Panc1 (cell line): ENCODE data around the gene STIP1. TPM values are rescaled to one million over a fixed set of nuclear protein-coding genes. Genes with fewer than 3 reads are reported as not detected.

ENCODE experiments used
- ATAC-seq: fragments of 200-7000 bp; cut with Tn5 transposase; 2 replicates; pipeline ENCODE4 v1.9.1; 2020; ENCODE audit warnings: mild to moderate bottlenecking, moderate library complexity
- BruUV-seq: library from RNA; stranded (reverse); fragments of 400-500 nt; replicated peaks from 2 replicates; lab custom pipeline; 2021; lab: Mats Ljungman, UMichigan
- CTCF ChIA-PET: fragments of 300-600 bp; sonication (Branson Sonifier 250); formaldehyde crosslinking; loops from one replicate; lab custom pipeline; 2022; ENCODE audit warnings: antibody characterized with exemption; lab: Charles Lee
- POLR2A ChIA-PET: fragments of 300-600 bp; sonication (Branson Sonifier 250); formaldehyde crosslinking; loops from one replicate; lab custom pipeline; 2022; ENCODE audit warnings: antibody characterized with exemption; lab: Charles Lee
- DNase-seq: peaks from one replicate; pipeline ENCODE4 v3.0.0-alpha.2; 2010; ENCODE audit warnings: low read depth, low spot score
- H3K27ac ChIP-seq: 2 replicates; pipeline ENCODE4 v1.5.1; 2011; ENCODE audit warnings: mild to moderate bottlenecking, low read length, inconsistent platforms
- H3K27me3 ChIP-seq: fragments of 200-500 bp; sonication (Bioruptor generic); 2 replicates; pipeline ENCODE4 v1.6.0; 2014; ENCODE audit warnings: low read length, inconsistent platforms; ENCODE audit not compliant: control insufficient read depth, insufficient read depth
- H3K36me3 ChIP-seq: fragments of 200-500 bp; sonication (Bioruptor generic); 2 replicates; pipeline ENCODE4 v1.5.1; 2014; ENCODE audit warnings: inconsistent platforms, mild to moderate bottlenecking, low read length, moderate library complexity; ENCODE audit not compliant: control insufficient read depth, insufficient read depth
- H3K4me1 ChIP-seq: 2 replicates; pipeline ENCODE4 v1.5.1; 2011; ENCODE audit warnings: inconsistent platforms, mild to moderate bottlenecking, low read length, moderate library complexity; ENCODE audit not compliant: control insufficient read depth, insufficient read depth
- H3K4me3 ChIP-seq, 2 experiments: 2 replicates each; pipeline ENCODE4 v1.5.1; 2011 to 2012; ENCODE audit warnings: low read depth in 2 of 2, low read length in 2 of 2, mild to moderate bottlenecking in 2 of 2, inconsistent platforms in 1 of 2, moderate library complexity in 1 of 2
- H3K9me3 ChIP-seq: fragments of 200-500 bp; sonication (Bioruptor generic); 2 replicates; pipeline ENCODE4 v1.5.1; 2014; ENCODE audit warnings: low read depth, mild to moderate bottlenecking, inconsistent platforms, low read length, moderate library complexity; ENCODE audit not compliant: control insufficient read depth, insufficient read depth
- POLR2AphosphoS5 ChIP-seq: IDR thresholded peaks from 2 replicates; pipeline ENCODE4 v1.6.1; 2012; ENCODE audit warnings: mild to moderate bottlenecking, low read depth, low read length, moderate library complexity
- SIN3A ChIP-seq: IDR thresholded peaks from 2 replicates; pipeline ENCODE4 v1.6.1; 2012; ENCODE audit warnings: low read depth, mild to moderate bottlenecking, low read length, moderate library complexity, borderline replicate concordance; ENCODE audit not compliant: insufficient read depth
- TCF7L2 ChIP-seq: IDR thresholded peaks from 2 replicates; pipeline ENCODE4 v1.6.1; 2011; ENCODE audit warnings: mild to moderate bottlenecking, low read depth, low read length, inconsistent platforms
- in situ Hi-C: cut with HindIII; loops from 2 replicates; pipeline ENCODE4 v1.10.0; 2016; ENCODE audit warnings: low sequenced_read_pairs, low pct_unique_long_range_greater_than_20kb
- intact Hi-C: fragments of 100-400 bp; cut with micrococcal nuclease; formaldehyde crosslinking; loops from one replicate; pipeline ENCODE4 v1.10.0; 2022; ENCODE audit not compliant: unreplicated experiment
- total RNA-seq: library from RNA; stranded (reverse); gene quantifications from one replicate; pipeline ENCODE4 v1.2.1, GENCODE V29; 2021; ENCODE audit not compliant: unreplicated experiment
- TF ChIP-seq, protein P1 (sequence below), 2 experiments: IDR thresholded peaks; 2 replicates each; pipeline ENCODE4 v1.6.1; 2011 to 2012; ENCODE audit warnings: low read depth in 2 of 2, control low read depth in 1 of 2, low read length in 1 of 2, mild to moderate bottlenecking in 1 of 2, moderate library complexity in 1 of 2; ENCODE audit not compliant: insufficient read depth in 1 of 2
- TF ChIP-seq, protein P2 (sequence below): fragments of 450-650 bp; IDR thresholded peaks from 2 replicates; pipeline ENCODE4 v1.5.1; 2017; ENCODE audit warnings: mild to moderate bottlenecking

Gene STIP1
- total RNA-seq, 1 experiment from 2014 or later: 344 TPM

DNA sequence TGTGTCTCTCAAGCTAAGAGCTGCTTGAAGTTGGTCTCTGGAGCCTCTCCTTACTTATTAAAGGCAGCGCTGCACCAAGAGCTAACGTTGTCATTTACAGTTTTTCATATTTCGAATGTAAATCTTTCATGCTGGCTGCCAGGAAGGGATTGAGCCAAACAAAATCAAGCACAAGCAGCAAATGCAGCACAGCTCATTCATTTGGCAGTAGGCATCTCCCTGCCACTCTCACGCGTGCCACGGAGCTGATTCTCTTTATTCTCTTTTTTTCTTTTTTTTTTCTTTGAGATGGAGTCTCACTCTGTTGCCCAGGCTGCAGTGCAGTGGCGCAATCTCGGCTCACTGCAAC lies 47.0 kb downstream of the STIP1 start:
- in situ Hi-C loops: no loop called here

DNA sequence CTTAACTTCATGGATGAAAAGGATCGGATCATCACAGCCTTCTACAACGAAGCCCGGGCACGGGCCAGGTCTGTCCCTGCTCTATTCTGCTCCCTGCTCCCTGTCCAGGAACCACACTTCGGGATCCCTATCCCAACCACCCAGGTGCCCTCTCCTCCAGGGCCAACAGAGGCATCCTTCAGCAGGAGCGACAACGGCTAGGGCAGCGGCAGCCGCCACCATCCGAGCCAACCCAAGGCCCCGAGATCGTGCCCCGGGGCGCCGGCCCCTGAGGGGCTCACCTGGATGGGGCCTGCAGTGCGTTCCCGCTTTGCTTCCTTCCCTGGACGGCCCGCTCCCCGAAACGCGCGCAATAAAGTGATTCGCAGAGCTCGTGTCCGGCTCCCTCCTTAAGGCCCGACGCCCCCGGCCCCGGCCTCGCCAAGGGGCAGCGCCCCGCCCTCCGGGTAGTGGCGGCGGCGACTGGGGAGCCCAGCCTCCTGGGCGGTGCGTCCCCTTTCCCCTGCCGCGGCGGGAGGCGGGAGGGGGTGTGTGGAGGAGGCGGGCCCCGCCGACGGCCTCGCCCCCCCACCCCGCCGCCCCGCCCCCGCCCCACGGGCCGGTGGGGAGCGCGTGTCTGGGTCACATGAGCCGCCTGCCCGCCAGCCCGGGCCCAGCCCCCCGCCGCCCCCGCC lies 48.1 kb downstream of the STIP1 start, which contains the start of gene VEGFB:
Gene VEGFB (plus strand): TSS at position 672 of the 674 bp plus-strand sequence. CDS start 250 bp downstream, outside the sequence.
- ATAC-seq: peak; percentile 75
- intact Hi-C loops: no loop called here
- TF ChIP-seq SIN3A: peak; percentile 39; the same call in 1 of the 2 replicates
- TF ChIP-seq, protein P1, sequence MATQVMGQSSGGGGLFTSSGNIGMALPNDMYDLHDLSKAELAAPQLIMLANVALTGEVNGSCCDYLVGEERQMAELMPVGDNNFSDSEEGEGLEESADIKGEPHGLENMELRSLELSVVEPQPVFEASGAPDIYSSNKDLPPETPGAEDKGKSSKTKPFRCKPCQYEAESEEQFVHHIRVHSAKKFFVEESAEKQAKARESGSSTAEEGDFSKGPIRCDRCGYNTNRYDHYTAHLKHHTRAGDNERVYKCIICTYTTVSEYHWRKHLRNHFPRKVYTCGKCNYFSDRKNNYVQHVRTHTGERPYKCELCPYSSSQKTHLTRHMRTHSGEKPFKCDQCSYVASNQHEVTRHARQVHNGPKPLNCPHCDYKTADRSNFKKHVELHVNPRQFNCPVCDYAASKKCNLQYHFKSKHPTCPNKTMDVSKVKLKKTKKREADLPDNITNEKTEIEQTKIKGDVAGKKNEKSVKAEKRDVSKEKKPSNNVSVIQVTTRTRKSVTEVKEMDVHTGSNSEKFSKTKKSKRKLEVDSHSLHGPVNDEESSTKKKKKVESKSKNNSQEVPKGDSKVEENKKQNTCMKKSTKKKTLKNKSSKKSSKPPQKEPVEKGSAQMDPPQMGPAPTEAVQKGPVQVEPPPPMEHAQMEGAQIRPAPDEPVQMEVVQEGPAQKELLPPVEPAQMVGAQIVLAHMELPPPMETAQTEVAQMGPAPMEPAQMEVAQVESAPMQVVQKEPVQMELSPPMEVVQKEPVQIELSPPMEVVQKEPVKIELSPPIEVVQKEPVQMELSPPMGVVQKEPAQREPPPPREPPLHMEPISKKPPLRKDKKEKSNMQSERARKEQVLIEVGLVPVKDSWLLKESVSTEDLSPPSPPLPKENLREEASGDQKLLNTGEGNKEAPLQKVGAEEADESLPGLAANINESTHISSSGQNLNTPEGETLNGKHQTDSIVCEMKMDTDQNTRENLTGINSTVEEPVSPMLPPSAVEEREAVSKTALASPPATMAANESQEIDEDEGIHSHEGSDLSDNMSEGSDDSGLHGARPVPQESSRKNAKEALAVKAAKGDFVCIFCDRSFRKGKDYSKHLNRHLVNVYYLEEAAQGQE (IDR thresholded peaks at IDR 0.05; ENCODE audit: insufficient read depth in 1 of 2, low read depth in 2 of 2, low read length in 1 of 2): no peak
- no peak for DNase-seq
- Histone ChIP-seq H3K27me3 (no peaks in the 10 kb centered on the region), H3K9me3 (no peaks in the 10 kb centered on the region), H3K36me3 (no peaks in the 10 kb centered on the region; the same call in 1 of the 2 replicates), H3K27ac (peak within 1 kb of the TSS; percentile 70), H3K4me1 (peaks cover 41% of the 10 kb centered on the region), H3K4me3 (peak within 1 kb of the TSS; percentile 61 to 75)
- ChIA-PET POLR2A (interaction anchor here (0.6 kb wide), 1 partner anchor 84 kb away, joined by 6 read pairs; no protein-coding TSS in a partner anchor), CTCF (no interaction called here)
- in situ Hi-C loops: no loop called here
- no TSS peak for BruUV-seq

More for the DNA sequence above, 47.0 kb downstream of the STIP1 start:
- ATAC-seq (no peak), DNase-seq (no peak)
- H3K36me3 ChIP-seq: no peaks in the 10 kb centered on the region; the same call in 1 of the 2 replicates
- no peaks in the 10 kb centered on the region for H3K27me3 ChIP-seq
- TF ChIP-seq, protein P2, sequence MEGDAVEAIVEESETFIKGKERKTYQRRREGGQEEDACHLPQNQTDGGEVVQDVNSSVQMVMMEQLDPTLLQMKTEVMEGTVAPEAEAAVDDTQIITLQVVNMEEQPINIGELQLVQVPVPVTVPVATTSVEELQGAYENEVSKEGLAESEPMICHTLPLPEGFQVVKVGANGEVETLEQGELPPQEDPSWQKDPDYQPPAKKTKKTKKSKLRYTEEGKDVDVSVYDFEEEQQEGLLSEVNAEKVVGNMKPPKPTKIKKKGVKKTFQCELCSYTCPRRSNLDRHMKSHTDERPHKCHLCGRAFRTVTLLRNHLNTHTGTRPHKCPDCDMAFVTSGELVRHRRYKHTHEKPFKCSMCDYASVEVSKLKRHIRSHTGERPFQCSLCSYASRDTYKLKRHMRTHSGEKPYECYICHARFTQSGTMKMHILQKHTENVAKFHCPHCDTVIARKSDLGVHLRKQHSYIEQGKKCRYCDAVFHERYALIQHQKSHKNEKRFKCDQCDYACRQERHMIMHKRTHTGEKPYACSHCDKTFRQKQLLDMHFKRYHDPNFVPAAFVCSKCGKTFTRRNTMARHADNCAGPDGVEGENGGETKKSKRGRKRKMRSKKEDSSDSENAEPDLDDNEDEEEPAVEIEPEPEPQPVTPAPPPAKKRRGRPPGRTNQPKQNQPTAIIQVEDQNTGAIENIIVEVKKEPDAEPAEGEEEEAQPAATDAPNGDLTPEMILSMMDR: no peak
- TF ChIP-seq TCF7L2 (no peak), SIN3A (no peak), POLR2AphosphoS5 (no peak)
- TF ChIP-seq, protein P1 (IDR thresholded peaks at IDR 0.05; ENCODE audit: insufficient read depth in 1 of 2, low read depth in 2 of 2, low read length in 1 of 2): no peak
- ChIA-PET POLR2A (no interaction called here), CTCF (no interaction called here)
- intact Hi-C loops: no loop called here
- H3K4me3 ChIP-seq: no peak overlapping the region
- BruUV-seq: TSS peak; percentile 80
- no peaks in the 10 kb centered on the region for H3K9me3 ChIP-seq
- peak overlapping the region; percentile 48; the same call in 1 of the 2 replicates for H3K27ac ChIP-seq
- H3K4me1 ChIP-seq: peaks cover 44% of the 10 kb centered on the region
